Measurements from ENCODE around the gene CRB3. TPM values are rescaled to one million over a fixed set of nuclear protein-coding genes. Genes with fewer than 3 reads are reported as not detected.
"Not testable (repeated sequence)": the region's sequence is repeated elsewhere in the genome, so short reads cannot be mapped to it uniquely, and the experiment has no call there.

Gene CRB3
- total RNA-seq, 2 donors from 2014 or later = 115 to 118 TPM

DNA sequence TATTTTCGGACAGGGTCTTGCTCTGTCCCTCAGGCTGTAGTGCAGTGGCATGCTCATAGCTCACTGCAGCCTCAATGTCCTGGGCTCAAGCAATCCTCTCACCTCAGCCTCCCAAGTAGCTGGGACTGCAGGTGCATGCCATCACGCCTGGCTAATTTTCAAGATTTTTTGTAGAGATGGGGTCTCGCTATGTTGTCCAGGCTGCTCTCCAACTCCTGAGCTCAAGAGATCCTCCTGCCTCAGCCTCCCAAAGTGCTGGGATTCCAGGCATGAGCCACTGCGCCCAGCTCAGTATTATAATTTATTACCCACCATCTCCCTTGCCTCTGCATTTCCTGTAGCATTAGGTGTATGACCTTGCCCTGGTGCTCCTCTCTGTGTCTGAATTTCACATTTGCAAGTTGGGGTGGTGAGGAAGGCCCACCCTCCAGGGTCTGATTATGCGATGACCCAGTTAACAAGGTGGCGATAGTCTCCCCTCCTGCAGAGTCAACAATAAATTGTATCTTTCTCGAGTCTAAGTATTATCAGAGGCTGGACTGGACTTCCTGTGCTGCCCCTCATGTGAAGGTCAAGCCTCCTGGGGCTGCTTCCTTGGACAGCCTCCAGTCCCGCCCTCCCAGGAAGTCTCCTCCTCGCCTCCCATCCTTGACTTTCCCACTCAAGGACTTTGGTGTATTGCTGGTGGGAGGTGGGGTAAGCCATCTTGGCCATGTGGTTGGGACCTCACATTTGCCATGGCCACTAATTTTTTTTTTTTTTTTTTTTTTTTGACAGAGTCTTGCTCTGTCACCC, 39.5 kb downstream of the CRB3 start:
- H3K27ac ChIP-seq = no peak overlapping the region
- H3K4me1 ChIP-seq = peaks cover 6% of the 10 kb centered on the region
- H3K27me3 ChIP-seq = peaks cover 28% of the 10 kb centered on the region
- no peaks in the 10 kb centered on the region for H3K36me3 ChIP-seq
- no peak overlapping the region for H3K4me3 ChIP-seq
- H3K9me3 ChIP-seq = no peaks in the 10 kb centered on the region
- no peak for DNase-seq
- TF ChIP-seq, protein P1, sequence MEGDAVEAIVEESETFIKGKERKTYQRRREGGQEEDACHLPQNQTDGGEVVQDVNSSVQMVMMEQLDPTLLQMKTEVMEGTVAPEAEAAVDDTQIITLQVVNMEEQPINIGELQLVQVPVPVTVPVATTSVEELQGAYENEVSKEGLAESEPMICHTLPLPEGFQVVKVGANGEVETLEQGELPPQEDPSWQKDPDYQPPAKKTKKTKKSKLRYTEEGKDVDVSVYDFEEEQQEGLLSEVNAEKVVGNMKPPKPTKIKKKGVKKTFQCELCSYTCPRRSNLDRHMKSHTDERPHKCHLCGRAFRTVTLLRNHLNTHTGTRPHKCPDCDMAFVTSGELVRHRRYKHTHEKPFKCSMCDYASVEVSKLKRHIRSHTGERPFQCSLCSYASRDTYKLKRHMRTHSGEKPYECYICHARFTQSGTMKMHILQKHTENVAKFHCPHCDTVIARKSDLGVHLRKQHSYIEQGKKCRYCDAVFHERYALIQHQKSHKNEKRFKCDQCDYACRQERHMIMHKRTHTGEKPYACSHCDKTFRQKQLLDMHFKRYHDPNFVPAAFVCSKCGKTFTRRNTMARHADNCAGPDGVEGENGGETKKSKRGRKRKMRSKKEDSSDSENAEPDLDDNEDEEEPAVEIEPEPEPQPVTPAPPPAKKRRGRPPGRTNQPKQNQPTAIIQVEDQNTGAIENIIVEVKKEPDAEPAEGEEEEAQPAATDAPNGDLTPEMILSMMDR (IDR thresholded peaks at IDR 0.05) = no peak
- intact Hi-C loops (cut with DNase I) = no loop called here
- no peak overlapping the region for H3K9ac ChIP-seq (ENCODE audit: low read depth in 2 of 2, low read length in 2 of 2)

DNA sequence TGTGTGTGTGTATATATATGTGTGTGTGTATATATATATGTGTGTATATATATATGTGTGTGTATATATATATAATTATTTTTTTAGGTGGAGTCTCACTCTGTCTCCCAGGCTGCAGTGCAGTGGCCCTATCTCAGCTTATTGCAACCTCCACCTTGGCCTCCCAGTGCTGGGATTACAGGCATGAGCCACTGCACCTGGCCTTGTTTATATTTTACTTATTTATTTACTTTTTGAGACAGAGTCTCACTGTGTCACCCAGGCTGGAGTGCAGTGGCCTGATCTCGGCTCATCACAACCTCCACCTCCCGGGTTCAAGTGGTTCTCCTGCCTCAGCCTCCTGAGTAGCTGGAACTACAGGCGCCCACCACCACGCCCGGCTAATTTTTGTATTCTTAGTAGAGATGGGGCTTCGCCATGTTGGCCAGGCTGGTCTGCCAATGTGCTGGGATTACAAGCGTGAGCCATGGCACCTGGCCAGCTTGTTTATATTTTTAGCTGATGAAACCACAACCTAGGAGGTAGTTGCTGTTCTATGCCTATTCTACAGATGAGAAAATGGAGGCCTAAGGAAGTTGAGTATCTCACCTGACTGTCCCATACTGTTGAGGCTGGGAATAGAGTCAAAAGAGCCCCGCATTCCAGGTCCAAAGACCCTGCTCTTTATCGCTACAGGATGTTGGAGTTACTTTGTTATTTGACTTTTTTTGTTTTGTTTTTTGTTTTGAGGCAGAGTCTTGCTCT, 44.1 kb downstream of the CRB3 start:
- intact Hi-C loops (cut with DNase I) = not testable (repeated sequence)

DNA sequence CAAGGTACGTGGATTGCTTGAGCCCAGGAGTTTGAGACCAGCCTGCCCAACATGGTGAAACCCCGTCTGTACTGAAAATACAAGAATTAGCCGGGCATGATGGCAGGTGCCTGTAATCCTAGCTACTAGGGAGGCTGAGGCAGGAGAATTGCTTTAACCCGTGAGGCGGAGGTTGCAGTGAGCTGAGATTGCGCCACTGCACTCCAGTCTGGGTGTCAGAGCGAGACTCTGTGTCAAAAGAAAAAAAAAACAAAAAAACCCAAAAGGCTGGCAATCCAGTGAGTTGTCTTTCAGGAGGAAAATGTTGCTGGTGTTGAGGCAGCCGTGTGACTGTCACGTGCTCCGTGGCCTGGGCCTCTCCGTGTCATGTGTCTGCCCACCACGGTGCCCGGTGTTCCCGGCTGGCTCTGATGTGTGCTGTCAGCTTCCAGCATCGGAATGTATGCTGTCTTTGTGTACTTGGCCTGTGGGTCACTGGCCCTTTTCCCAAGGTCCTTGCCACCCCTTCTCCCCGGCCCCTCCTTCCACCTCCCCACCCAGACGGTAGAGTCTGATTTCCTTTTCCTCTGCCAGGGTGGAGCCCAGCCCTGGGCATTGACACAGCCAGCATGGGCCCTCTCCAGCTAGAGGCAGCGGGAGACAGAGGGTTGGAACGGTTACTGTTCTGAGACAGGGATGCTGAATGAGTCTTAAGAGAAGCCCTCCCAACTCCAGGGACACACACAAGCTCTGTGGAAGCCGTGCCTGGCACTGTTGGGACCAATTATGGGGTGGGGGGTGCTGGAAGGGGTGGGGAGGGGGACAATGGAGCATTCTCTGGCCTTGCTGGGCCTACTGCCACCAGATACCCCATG, 45.3 kb downstream of the CRB3 start:
- Histone ChIP-seq H3K4me3 (no peak overlapping the region), H3K9ac (ENCODE audit: low read depth in 2 of 2, low read length in 2 of 2) (no peak overlapping the region), H3K27ac (no peak overlapping the region), H3K4me1 (no peaks in the 10 kb centered on the region), H3K9me3 (no peaks in the 10 kb centered on the region), H3K36me3 (no peaks in the 10 kb centered on the region), H3K27me3 (no peaks in the 10 kb centered on the region)
- no peak for DNase-seq
- TF ChIP-seq, protein P1 (IDR thresholded peaks at IDR 0.05) = no peak
- intact Hi-C loops (cut with DNase I) = no loop called here

More for the DNA sequence above, 44.1 kb downstream of the CRB3 start:
- H3K27me3 ChIP-seq; H3K9ac ChIP-seq (ENCODE audit: low read depth in 2 of 2, low read length in 2 of 2); DNase-seq; H3K4me1 ChIP-seq; H3K27ac ChIP-seq; H3K4me3 ChIP-seq; H3K36me3 ChIP-seq; H3K9me3 ChIP-seq: not testable (repeated sequence)

DNA sequence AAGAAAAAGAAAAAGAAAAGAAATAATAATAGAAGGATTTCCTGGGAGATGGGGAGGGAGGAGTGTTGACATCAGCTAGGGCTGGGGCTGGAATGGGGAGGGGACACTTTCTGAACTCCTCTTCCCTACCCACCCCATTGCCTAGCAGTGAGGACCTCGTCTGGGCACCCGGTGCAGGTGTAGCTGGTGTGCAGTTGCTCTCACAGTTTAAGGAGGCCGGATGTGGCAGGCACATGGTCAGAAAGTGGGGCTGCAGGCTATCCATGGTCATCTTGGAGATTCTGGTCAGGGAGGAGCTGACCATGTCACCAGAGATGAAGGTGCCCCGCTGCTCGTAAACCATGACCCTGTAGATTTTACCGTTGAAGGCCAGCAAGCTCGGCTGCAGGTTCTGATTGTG, 46.5 kb downstream of the CRB3 start:
- TF ChIP-seq, protein P1 (IDR thresholded peaks at IDR 0.05) = no peak
- intact Hi-C loops (cut with DNase I) = loop anchor here (10.0 kb wide), 1 partner anchor 354 kb away; no protein-coding TSS in a partner anchor

DNA sequence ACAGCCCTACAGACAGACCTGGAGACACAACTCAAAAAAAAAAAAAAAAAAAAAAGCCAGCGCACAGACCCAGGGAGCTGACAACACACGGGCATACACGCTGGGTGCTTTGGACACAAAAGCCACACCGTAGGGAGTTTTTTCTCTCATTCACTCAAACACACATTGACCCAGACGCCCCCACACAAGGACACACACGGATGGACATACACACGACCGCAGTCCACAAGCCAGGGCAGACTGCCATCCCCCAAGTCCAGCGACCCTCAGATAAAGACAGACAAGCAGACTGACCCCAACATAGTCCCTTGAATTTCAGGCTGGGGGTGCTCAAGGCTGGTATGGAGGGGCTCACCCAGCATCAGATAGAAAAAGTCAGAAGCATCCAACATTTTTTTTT, 50.0 kb downstream of the CRB3 start:
- Histone ChIP-seq H3K27ac (no peak overlapping the region), H3K9ac (ENCODE audit: low read depth in 2 of 2, low read length in 2 of 2) (no peak overlapping the region), H3K4me3 (no peak overlapping the region), H3K4me1 (no peaks in the 10 kb centered on the region), H3K9me3 (no peaks in the 10 kb centered on the region), H3K27me3 (no peaks in the 10 kb centered on the region), H3K36me3 (no peaks in the 10 kb centered on the region)
- intact Hi-C loops (cut with DNase I) = loop anchor here (10.0 kb wide), 1 partner anchor 351 kb away; no protein-coding TSS in a partner anchor
- TF ChIP-seq, protein P1 (IDR thresholded peaks at IDR 0.05) = no peak
- DNase-seq = no peak

More for the DNA sequence above, 46.5 kb downstream of the CRB3 start:
- Histone ChIP-seq H3K9ac (ENCODE audit: low read depth in 2 of 2, low read length in 2 of 2) (no peak overlapping the region), H3K27ac (no peak overlapping the region), H3K9me3 (no peaks in the 10 kb centered on the region), H3K36me3 (no peaks in the 10 kb centered on the region), H3K4me3 (no peak overlapping the region), H3K4me1 (no peaks in the 10 kb centered on the region), H3K27me3 (no peaks in the 10 kb centered on the region)
- no peak for DNase-seq

Measured in colonic mucosa (tissue), 4 donors.